ENCODE measurements around the gene HOXA2.

Gene HOXA2

DNA sequence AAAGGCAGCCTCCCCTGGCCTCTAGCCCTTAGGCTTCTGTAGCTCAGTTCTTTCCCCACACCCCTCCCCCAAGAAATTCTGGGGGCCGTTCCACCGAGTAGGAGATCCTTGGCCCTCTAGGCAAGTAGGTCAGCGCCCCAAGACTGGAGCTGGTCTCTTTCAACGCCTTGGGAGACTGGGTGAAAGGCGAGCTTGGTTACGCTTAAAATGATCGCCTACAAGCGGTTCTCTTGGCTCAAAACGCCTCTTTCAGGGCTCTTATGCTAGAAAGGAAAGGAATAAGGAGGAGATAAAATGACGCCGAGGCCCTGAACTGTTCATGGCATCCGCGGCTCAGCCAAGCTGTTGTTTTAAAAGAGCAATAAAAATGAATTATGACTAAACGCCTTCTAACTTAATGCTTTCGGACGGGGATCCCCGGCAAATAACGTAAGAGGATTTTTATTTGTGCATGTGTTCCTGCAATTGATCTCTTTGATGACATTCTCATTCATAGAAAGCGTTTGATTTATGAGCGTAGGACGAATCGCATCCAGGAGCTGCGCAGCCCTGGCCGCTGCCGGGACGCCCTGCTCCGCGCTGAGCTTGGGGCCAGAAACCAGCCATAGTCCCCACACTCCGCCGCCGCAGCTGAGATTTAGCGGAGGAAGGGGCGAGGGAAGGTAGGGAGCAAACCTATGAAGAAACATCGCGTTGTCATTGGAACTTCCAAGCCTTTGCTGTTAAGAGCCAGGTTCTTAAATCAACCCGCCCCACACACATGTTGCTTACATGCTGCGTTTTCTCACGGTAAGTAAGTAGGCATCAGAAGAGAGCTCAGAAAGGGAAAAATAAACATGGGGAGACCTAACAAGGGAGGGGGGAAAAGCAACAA, 3.7 kb downstream of the HOXA2 start:
- no peak for DNase-seq (ENCODE audit: low read depth)

DNA sequence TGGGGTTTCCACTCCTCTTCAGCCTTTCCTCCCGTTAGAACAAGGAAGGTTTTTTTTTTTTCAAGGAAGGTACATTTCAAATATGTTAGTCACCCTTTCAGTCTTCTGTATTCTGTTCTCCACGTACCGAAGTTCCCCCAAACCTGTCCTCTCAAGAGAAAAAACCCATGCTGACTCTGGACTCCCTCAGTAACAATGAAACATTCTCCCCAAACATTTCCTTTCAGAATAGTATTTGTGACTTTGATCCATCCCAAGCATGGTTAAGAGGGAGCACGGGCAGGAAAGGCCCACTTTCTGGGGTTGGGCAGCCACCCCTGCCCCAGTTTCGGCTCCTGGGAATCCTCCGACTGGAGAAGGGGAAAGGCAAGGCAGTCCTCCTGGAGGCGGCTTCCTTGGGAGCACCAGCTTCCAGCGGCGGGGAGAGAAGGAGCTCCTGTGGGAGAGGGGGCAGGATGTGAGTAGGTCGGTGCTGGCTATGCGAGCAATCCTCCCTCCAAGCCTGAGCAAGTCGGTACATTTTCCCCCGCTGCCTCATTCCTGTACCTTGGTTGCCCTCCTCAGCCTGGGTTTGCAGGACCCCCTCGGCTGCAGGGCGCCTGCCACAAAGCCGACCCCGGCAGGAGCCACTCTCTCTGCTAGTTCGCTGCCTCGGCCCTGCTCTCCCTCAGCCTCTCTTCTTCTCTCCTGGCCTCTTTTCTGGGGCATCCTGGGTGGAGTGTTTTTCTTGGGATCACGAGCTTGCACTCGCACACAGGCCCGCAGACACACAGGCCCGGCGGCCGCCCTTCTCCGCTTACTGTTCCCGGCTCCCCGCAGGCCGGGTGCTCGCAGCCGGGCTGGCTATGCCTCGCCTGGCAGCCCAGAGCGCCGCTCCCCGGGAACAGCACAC, 4.6 kb downstream of the HOXA2 start:
- no peak for DNase-seq (ENCODE audit: low read depth)

DNA sequence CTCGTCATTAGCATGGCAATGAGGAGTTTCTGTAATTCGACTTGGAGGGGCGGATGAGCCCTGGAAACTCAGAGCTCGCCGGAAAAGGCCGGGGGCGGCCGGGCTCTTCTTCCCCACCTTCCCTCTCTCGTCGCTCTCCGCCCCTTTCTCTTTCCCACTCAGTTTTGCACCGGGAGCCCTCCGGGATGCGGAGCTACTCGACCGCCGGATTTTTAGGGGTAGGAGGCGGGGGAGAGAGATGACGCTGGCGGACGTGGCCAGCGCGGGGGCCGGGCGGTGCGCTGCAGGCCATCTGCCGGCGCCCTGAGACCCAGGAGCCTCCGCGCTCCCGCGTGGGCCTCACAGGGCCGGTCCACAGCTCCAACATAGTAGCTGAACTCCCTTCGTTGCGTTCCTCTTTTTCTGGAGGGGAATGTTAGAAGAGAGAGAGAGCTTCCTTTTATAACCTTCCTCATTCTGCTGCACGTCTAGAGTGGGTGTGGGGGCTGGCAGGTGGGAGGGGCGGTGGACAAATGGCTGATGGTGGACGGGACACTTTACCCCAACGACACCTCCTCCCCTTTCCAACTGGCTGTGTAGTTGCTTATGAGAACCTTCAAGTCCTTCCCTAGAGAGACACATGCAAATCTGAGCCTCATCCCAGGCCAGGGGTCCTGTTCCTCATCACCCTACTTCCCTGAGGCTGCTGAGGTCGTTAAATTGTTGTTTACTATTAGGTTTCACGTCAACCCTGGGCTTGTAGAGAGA, 5.5 kb downstream of the HOXA2 start:
- no peak for DNase-seq (ENCODE audit: low read depth)

DNA sequence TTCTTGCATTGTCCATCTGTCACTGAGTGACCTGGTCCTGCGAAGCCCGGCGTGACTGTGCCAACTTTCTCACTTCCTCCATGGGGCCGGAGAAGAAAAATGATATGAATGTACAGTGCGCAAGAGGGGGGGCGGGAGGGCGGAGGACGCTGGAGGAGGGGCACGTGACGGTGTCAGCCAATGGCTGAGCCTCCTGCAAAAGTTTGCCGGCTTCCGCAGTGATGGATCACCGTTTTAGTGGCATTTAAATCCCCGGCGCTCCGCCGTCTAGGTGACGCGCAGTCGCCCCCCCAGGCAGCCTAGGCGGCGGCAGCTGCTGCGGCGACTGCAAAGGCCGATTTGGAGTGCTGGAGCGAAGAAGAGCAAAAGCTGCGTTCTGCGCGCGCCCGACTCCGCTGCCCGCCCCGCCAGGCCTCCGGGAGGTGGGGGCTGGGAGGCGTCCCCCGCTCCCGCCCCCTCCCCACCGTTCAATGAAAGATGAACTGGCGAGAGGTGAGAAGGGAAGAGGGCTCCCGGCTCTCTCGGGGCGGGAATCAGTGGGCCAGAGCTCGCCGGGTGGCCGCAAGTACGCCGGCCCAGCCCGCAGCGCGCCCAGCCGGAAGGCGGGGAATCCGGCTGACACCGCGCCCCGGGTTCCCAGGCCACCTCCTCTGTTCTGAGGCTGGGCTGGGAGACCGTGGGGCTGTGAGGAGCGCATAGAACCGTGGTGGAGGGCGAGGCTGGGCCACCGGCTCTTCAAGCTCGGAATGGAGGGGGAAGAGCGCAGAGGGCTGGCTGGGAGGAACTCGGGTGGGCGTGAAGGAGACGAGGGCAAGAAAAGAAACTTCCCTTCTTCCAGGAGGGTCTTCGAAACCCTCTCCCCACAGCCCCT, 6.4 kb downstream of the HOXA2 start, which contains the start of gene HOXA1:
TSS of gene HOXA1 (minus strand) at position 104 of the 871 bp plus-strand sequence. CDS start at position 16, 88 bp downstream.
- DNase-seq (ENCODE audit: low read depth), result peak; percentile 61

DNA sequence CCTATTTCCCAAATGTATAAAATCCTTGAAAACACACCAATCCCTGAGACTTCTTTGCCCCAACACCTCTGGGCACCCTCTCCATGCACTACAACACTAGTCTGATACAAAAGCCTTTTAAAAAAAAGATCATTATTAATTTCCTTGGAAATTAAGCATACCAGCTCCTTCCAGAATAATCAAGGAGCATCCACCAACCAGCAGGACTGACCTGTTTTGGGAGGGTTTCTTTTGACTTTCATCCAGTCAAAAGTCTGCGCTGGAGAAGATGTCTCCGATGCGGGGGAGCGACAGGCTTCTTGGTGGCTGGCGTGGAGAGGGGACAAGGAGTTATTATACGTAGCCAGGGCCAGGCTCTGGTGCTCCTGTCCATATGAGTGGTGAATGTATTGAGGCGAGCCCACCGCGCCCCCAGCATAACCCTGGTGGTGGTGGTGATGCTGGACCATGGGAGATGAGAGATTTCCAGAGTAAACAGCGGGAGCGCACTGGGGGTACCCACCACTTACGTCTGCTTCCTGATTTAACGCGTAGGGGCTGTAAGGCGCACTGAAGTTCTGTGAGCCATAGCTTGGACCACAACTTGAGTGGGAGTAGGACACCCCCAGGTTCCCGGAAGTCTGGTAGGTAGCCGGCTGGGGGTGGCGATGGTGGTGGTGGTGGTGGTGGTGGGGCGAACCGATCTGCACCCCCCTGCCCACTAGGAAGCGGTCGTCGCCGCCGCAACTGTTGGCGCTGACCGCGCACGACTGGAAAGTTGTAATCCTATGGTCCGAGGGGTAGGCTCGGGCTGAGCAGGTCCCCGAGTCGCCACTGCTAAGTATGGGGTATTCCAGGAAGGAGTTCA, 7.2 kb downstream of the HOXA2 start:
- no peak for DNase-seq (ENCODE audit: low read depth)

DNA sequence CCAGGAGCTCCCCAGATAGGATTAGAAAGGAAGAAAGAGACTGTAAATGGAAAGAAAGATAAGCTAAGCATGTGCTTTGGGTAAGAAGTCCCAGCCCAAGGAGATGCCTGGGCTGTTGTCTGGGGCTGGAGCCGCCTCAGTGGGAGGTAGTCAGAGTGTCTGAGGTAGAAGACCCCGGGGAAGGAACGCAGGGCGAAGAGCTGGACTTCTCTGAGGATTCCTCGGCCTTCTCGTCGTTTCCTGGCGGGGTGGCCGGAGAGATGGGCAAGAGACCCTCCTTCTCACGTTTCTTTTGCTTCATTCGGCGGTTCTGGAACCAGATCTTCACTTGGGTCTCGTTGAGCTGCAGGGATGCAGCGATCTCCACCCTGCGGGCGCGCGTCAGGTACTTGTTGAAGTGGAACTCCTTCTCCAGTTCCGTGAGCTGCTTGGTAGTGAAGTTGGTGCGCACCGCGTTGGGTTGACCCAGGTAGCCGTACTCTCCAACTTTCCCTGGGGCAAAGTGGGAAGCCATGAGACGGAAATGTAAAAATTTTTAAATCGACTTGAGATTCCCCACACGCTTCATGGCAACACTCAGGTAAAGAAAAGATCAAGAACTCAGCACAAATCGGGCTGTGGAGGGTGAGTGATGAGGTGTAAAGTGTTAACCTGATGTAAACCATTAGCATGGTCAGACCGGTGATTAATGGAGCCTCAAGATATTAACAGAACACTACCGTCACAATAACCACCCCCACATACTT, 8.0 kb downstream of the HOXA2 start:
- no peak for DNase-seq (ENCODE audit: low read depth)

DNA sequence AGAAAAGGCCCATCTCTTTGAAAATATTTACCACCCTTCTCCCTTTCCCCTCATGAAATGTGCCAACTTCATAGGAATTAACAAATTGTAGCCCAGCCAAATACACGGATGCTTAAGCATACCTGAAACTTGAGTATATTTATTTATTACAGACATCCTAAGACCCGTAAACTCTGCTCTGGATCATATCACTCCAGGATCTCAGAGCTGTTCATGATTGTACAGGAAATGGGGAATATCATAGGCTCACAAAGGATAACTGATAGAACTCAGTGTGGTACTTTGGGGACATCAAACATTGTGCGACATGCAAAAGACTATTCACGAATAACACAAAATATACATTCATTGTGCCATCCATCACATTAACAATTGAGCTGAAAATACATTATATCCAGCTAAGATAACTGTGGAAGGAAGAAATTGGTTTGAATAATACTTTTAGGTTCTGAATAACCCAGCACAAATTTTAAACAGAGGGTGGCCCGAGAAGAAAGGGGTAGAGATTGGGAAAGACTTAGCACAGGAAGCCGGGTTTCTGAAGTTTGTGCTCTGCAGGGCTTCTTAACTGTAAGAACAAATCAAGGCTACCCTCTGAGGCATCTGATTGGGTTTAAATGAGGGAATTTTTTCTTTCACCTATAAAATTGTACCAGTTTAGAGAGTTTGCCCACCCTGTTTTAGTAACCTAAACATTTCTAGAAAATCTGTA, 9.1 kb downstream of the HOXA2 start:
- DNase-seq (ENCODE audit: low read depth), result no peak

DNA sequence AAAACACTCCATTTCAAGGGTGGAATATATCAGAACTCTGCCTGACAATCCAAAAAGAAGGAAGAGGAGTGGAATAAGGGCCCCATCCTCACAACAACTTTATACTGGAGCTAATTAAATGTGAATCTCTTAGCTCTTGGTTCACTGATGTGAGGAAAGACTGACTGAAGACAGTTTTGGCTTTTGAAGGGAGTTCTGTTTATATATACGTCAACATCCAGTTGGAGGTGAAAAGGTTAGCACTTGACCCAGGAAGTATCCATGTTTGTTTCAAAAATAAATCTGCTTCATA, 9.7 kb downstream of the HOXA2 start:
- DNase-seq (ENCODE audit: low read depth), result no peak

DNA sequence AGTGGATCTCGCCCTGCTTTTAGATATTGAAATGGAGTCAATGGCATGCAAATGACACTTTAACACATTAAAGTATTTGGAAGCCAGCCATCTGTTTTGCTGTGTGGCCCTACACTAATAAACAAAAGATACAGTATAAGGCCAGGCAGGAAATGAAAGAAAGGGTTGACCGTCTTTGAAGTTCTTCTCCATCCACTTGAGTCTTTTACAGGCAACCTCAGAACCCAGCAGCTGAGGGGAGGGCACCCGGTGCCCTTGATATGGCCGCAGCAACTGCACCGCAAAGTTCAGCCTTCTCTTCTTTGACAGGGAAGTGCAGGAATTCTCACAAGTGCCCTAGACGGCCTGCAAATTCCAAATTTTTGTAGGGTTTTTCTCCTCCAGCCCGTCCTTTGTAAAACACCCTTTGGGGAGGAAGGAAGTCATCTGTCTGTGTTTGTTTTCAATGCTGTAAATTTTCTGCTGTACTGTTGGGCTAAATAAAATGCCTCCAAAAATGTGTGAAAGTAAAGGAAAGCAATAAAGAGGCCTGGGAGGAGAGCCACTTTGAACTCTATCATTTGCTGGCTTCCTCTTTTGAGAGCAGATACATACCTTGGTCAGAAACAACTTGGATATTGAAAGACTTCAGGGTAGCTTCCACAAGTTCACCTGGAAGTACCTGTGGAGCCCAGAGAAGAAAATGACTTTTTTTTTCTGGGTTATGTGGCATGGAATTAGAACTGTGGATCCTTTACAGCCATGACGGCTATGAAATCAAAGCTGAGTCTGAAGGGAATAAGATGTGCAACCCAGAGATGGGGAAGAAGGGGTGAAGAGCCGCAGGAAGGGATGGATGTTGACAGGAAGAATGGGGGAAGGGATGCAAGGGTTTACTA, 10.3 kb downstream of the HOXA2 start:
- no peak for DNase-seq (ENCODE audit: low read depth)

DNA sequence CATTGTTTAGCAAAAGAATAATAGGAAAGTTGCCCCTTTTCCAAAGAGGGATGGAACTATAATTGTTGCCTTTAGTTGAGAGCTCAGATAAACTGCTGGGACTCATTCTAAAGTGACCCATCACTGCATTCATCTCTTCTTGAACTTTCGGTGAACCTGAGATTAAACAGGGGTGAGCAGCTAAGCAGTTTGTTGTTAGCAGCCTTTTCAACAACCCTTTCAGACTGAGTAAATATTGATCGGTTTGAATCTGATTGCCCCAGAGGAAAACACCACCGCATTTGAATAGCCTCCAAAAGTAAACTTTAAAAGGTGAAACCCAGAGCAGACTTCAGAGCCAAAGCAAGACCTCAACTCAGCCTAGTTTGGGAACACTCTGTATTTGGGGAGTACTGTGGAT, 11.4 kb downstream of the HOXA2 start:
- DNase-seq (ENCODE audit: low read depth), result no peak

DNA sequence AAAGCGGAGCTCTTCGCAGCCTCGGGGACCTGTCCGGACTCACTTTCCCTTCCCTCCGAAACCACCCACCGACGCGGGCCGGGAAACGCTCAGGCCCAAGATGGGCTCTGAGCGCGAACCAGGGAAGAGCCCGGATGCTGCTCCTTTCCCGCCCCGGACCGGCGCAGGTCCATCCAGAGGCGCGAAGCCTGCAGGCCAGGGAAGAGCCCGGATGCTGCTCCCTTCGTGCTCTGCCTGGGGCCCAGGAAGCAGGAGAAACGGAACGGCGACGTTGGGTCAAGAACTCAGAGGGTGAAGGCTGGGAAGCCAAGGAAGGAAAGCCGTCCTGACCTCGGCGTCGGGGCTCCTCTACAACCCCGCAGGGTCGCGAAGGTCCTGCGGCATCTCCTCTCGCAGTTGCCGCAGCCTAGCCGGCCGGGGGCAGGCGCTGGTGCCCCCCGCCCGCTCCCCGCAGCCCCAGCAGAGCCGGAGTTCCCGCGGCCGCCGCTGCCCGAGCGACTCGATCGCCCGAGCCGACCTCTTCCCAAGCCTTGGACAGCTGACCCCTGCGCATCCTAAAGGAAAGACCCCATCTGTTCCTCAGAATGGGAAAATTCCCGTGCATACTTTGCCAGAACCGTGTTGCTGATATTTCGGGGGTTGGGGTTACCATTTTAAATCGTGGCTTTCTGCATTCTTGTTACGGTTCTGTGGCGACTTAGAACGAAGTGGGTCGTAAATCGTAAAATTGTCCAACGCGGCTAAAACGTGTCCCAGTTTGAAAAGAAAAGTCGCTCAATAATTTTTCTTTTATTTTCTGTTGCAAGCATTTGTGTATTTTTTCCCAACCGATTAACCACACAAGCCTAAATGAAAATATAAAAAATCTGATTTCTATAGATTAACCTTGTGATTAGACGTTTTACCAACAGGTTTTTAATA, 14.2 kb downstream of the HOXA2 start:
- no peak for DNase-seq (ENCODE audit: low read depth)

DNA sequence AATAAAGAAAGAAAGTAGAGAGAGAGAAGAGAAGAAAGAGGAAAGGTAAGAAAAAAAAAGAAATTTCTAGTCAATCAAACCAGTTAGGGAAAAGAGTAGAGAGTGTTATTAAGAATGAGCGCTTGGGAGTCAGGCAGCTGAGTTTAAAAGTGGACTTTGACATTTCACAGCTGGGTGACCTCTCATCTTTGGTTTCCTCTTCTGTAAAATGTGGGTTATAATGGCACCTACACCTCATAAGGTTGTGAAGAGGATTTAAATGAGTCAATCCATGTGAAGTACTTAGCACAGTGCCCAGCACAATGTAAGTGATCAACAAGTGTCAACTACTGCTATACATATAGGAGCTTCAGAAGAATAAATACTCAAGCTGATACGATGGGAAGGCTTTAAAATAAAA, 18.8 kb downstream of the HOXA2 start:
- DNase-seq (ENCODE audit: low read depth), result no peak

DNA sequence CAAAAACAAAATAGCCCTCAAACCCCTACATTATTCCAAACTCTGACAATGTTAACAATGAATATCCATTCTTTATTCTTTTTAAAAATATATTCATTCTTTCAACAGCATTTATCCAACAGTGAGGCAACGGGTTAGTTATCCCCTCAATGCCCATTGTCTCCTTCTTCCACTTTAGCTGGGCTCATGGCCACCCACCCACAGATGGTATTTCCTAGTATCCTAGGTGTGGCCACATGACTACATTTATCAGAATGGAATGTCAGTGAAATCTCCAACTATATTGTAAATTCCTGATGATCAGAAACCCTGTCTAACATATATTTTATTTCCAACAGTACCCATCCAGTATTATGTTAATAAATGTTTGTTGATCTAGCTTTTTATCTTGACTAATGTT, 20.3 kb downstream of the HOXA2 start:
- DNase-seq (ENCODE audit: low read depth), result no peak

DNA sequence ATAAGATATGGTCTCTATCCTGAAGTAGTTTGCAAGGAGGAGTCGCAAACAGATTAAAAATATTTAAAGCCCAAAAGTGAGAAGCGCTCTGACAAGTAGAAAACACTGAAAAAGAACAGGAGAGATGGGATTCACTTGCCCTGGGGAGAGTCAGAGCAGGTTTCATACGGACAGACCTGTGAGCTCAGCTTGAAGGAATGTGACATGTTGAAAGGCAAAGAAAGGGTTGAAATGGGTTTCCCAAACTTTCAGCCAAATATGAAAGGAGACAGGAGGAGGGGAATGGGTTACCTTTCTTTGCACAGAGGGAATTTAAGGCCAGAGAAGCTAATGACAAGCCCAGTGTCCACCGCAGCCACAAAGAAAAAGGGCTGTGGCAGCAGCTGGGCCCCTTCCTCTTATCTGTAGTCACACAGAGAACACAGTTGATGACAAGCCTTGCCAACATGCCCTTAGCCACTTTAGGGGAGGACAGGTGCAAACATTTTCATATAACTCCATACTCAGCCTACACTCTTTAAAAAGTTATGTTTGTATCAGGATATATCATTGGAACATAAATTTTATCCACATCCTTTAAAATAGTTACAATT, 21.5 kb downstream of the HOXA2 start:
- no peak for DNase-seq (ENCODE audit: low read depth)

DNA sequence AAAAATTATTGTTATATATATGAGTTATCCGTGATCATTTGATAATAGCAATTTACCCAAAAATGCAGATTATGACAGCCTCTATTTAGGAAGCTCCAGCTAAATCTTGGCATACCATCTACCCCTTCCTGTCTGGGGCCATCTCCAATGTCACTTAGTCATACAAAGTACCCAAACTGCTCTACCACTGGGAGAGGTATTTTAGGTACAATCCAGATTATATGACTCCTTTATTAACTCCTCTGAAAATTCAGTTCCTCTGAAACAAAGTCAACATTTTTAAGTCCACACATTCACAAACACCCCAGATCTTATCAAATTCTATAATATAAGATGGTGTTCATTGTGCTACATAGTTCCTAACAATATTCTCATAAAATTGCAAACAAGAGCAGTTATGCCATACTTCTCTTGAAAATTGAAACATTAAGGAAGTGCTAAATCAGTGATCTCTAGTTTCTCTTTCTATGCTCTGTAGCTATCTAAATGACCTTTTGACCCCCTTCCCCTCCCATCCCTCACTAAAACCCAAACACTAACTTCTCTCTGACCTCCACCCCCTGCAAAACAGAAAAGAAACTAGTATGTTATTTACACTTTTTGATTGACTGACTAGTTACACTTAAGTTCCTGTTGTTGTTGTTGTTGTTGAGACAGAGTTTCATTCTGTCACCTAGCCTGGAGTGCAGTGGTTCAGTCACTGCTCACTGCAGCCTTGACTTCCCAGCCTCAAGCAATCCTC, 23.1 kb downstream of the HOXA2 start:
- no peak for DNase-seq (ENCODE audit: low read depth)
